Caco-2 (cell line): ENCODE results near the gene CSRP2. TPM values are rescaled to one million over a fixed set of nuclear protein-coding genes. Genes with fewer than 3 reads are reported as not detected.

ENCODE experiments used
- BruUV-seq: library from RNA; stranded (reverse); fragments of 400-500 nt; replicated peaks from 2 replicates; lab custom pipeline; 2021; lab: Mats Ljungman, UMichigan
- CTCF ChIA-PET: fragments of 300-600 bp; sonication (Branson Sonifier 250); formaldehyde crosslinking; loops from one replicate; lab custom pipeline; 2022; ENCODE audit warnings: antibody characterized with exemption; lab: Charles Lee
- POLR2A ChIA-PET: fragments of 300-600 bp; sonication (Branson Sonifier 250); formaldehyde crosslinking; loops from one replicate; lab custom pipeline; 2022; ENCODE audit warnings: antibody characterized with exemption; lab: Charles Lee
- DNase-seq, 2 experiments: peaks; one replicate each; pipeline versions ENCODE4 v3.0.0 to v3.0.0-alpha.2; 2020 to 2022
- H3K27me3 ChIP-seq: replicated peaks from 2 replicates; pipeline ENCODE4 v1.6.0; 2011; ENCODE audit warnings: low read length; ENCODE audit not compliant: control insufficient read depth, insufficient read depth
- H3K36me3 ChIP-seq: 2 replicates; pipeline ENCODE4 v1.5.1; 2011; ENCODE audit warnings: low read length; ENCODE audit not compliant: control insufficient read depth, insufficient read depth
- H3K4me1 ChIP-seq: fragments of 250-450 bp; sonication (Bioruptor Pico); 2 replicates; pipeline ENCODE4 v1.5.1; 2020; ENCODE audit warnings: mild to moderate bottlenecking
- H3K4me3 ChIP-seq: 2 replicates; pipeline ENCODE4 v1.5.1; 2011; ENCODE audit warnings: low read depth, mild to moderate bottlenecking, control low read depth, low read length
- H3K9me3 ChIP-seq: fragments of 250-450 bp; sonication (Bioruptor Pico); 2 replicates; pipeline ENCODE4 v1.5.1; 2020; ENCODE audit warnings: mild to moderate bottlenecking, moderate library complexity
- H3K27ac Mint-ChIP-seq: one replicate; pipeline ENCODE4 v1.8.0; 2022; ENCODE audit warnings: mixed read lengths; ENCODE audit not compliant: unreplicated experiment
- H3K27me3 Mint-ChIP-seq: one replicate; pipeline ENCODE4 v1.8.0; 2022; ENCODE audit warnings: mixed read lengths; ENCODE audit not compliant: insufficient read depth, unreplicated experiment
- H3K36me3 Mint-ChIP-seq: one replicate; pipeline ENCODE4 v1.8.0; 2022; ENCODE audit warnings: mild to moderate bottlenecking, mixed read lengths; ENCODE audit not compliant: insufficient read depth, unreplicated experiment
- H3K4me1 Mint-ChIP-seq: one replicate; pipeline ENCODE4 v1.8.0; 2022; ENCODE audit warnings: low read depth, mixed read lengths; ENCODE audit not compliant: unreplicated experiment
- H3K4me3 Mint-ChIP-seq: one replicate; pipeline ENCODE4 v1.8.0; 2022; ENCODE audit warnings: mild to moderate bottlenecking, moderate library complexity, mixed read lengths; ENCODE audit not compliant: unreplicated experiment
- H3K9me3 Mint-ChIP-seq: one replicate; pipeline ENCODE4 v1.8.0; 2022; ENCODE audit warnings: mixed read lengths; ENCODE audit not compliant: unreplicated experiment
- CTCF ChIP-seq, 2 experiments: fragments of 200-600 bp in 1 of 2; IDR thresholded peaks; 1 replicate in 1 of 2; 2 replicates in 1 of 2; pipeline versions ENCODE4 v1.5.1 to v1.8.0; 2011 to 2022; ENCODE audit warnings: antibody characterized with exemption in 1 of 2, control low read depth in 1 of 2, inconsistent platforms in 1 of 2, low read depth in 1 of 2, low read length in 1 of 2, mild to moderate bottlenecking in 1 of 2, moderate library complexity in 1 of 2; ENCODE audit not compliant: insufficient read depth in 1 of 2, severe bottlenecking in 1 of 2, unreplicated experiment in 1 of 2
- intact Hi-C: fragments of 100-400 bp; cut with micrococcal nuclease; formaldehyde crosslinking; loops from one replicate; pipeline ENCODE4 v1.10.0; 2022; ENCODE audit not compliant: unreplicated experiment
- total RNA-seq: library from RNA; stranded (reverse); gene quantifications from 2 replicates; pipeline ENCODE4 v1.2.3, GENCODE V29; 2022

Gene CSRP2
- total RNA-seq, 1 experiment from 2014 or later, result 27.9 TPM

GRCh38 chr12:76848132-76848531, 30.7 kb downstream of the CSRP2 start:
- POLR2A ChIA-PET, result no interaction called here
- intact Hi-C loops, result no loop called here

GRCh38 chr12:76847260-76847659, 31.6 kb downstream of the CSRP2 start:
- Mint-ChIP-seq H3K4me3 (no peak overlapping the region), H3K27me3 (no peaks in the 10 kb centered on the region), H3K4me1 (no peaks in the 10 kb centered on the region), H3K27ac (no peak overlapping the region), H3K36me3 (peaks cover 18% of the 10 kb centered on the region), H3K9me3 (no peaks in the 10 kb centered on the region)
- no peak for TF ChIP-seq CTCF (IDR thresholded peaks at IDR 0.05; ENCODE audit: insufficient read depth in 1 of 2, low read depth in 1 of 2, low read length in 1 of 2, severe bottlenecking in 1 of 2, unreplicated experiment in 1 of 2)
- ChIA-PET POLR2A (no interaction called here), CTCF (no interaction called here)
- H3K4me3 ChIP-seq, result no peak overlapping the region
- DNase-seq, result no peak
- intact Hi-C loops, result no loop called here
- H3K4me1 ChIP-seq, result no peaks in the 10 kb centered on the region
- no peaks in the 10 kb centered on the region; the same call in 1 of the 2 replicates for H3K36me3 ChIP-seq
- no peaks in the 10 kb centered on the region for H3K9me3 ChIP-seq
- H3K27me3 ChIP-seq, result no peaks in the 10 kb centered on the region
- BruUV-seq, result no TSS peak

More at GRCh38 chr12:76848132-76848531, 30.7 kb downstream of the CSRP2 start:
- Mint-ChIP-seq H3K36me3 (peaks cover 18% of the 10 kb centered on the region), H3K4me3 (no peak overlapping the region), H3K9me3 (no peaks in the 10 kb centered on the region), H3K4me1 (no peaks in the 10 kb centered on the region), H3K27me3 (no peaks in the 10 kb centered on the region), H3K27ac (no peak overlapping the region)
- no peak overlapping the region for H3K4me3 ChIP-seq
- no peaks in the 10 kb centered on the region for H3K4me1 ChIP-seq
- CTCF ChIA-PET, result no interaction called here
- BruUV-seq, result no TSS peak
- H3K27me3 ChIP-seq, result no peaks in the 10 kb centered on the region
- DNase-seq, result no peak
- H3K9me3 ChIP-seq, result no peaks in the 10 kb centered on the region
- H3K36me3 ChIP-seq, result no peaks in the 10 kb centered on the region
- TF ChIP-seq CTCF (IDR thresholded peaks at IDR 0.05; ENCODE audit: insufficient read depth in 1 of 2, low read depth in 1 of 2, low read length in 1 of 2, severe bottlenecking in 1 of 2, unreplicated experiment in 1 of 2), result no peak

GRCh38 chr12:76836633-76837032, 42.2 kb downstream of the CSRP2 start:
- Histone ChIP-seq H3K9me3 (no peaks in the 10 kb centered on the region), H3K27me3 (no peaks in the 10 kb centered on the region), H3K4me1 (no peaks in the 10 kb centered on the region), H3K4me3 (no peak overlapping the region), H3K36me3 (no peaks in the 10 kb centered on the region)
- BruUV-seq, result no TSS peak
- TF ChIP-seq CTCF (IDR thresholded peaks at IDR 0.05; ENCODE audit: insufficient read depth in 1 of 2, low read depth in 1 of 2, low read length in 1 of 2, severe bottlenecking in 1 of 2, unreplicated experiment in 1 of 2), result no peak
- no peaks in the 10 kb centered on the region for H3K4me1 Mint-ChIP-seq
- no peaks in the 10 kb centered on the region for H3K9me3 Mint-ChIP-seq
- H3K27me3 Mint-ChIP-seq, result no peaks in the 10 kb centered on the region
- no peak for DNase-seq
- no peak overlapping the region for H3K27ac Mint-ChIP-seq
- CTCF ChIA-PET, result no interaction called here
- POLR2A ChIA-PET, result no interaction called here
- H3K4me3 Mint-ChIP-seq, result no peak overlapping the region
- H3K36me3 Mint-ChIP-seq, result peaks cover under 1% of the 10 kb centered on the region
- intact Hi-C loops, result no loop called here
